GM12801 (cell line): ENCODE results near the gene SEC24A.

Experiments used
- CTCF ChIP-seq: IDR thresholded peaks from one replicate; pipeline ENCODE4 v1.5.1; 2011; ENCODE audit warnings: control low read depth; ENCODE audit not compliant: insufficient read length; ENCODE audit errors: extremely low read depth

SEC24A gene

GRCh38 chr5:134742134-134742533, 93.5 kb downstream of the SEC24A start:
- TF ChIP-seq CTCF: no peak

- TF ChIP-seq CTCF: no peak
Observed at GRCh38 chr5:134749415-134749814, 100.8 kb downstream of the SEC24A start.

GRCh38 chr5:134758176-134758503, 109.6 kb downstream of the SEC24A start:
- no peak for TF ChIP-seq CTCF

GRCh38 chr5:134758504-134759341, 110.1 kb downstream of the SEC24A start, which contains the start of gene DDX46:
DDX46 (plus strand) TSS chr5:134758779; CDS start chr5:134758939, 160 bp downstream.
- TF ChIP-seq CTCF: no peak

GRCh38 chr5:134769206-134769605, 120.6 kb downstream of the SEC24A start:
- no peak for TF ChIP-seq CTCF

GRCh38 chr5:134772461-134773125, 124.0 kb downstream of the SEC24A start:
- no peak for TF ChIP-seq CTCF

GRCh38 chr5:134777366-134777765, 128.8 kb downstream of the SEC24A start:
- no peak for TF ChIP-seq CTCF
